HS-27A (cell line): ENCODE measurements around the gene RXRA.

ENCODE experiments used
- DNase-seq: peaks from one replicate; pipeline ENCODE4 v3.0.0-alpha.2; 2012; ENCODE audit warnings: low read depth, missing footprints

Gene RXRA

DNA sequence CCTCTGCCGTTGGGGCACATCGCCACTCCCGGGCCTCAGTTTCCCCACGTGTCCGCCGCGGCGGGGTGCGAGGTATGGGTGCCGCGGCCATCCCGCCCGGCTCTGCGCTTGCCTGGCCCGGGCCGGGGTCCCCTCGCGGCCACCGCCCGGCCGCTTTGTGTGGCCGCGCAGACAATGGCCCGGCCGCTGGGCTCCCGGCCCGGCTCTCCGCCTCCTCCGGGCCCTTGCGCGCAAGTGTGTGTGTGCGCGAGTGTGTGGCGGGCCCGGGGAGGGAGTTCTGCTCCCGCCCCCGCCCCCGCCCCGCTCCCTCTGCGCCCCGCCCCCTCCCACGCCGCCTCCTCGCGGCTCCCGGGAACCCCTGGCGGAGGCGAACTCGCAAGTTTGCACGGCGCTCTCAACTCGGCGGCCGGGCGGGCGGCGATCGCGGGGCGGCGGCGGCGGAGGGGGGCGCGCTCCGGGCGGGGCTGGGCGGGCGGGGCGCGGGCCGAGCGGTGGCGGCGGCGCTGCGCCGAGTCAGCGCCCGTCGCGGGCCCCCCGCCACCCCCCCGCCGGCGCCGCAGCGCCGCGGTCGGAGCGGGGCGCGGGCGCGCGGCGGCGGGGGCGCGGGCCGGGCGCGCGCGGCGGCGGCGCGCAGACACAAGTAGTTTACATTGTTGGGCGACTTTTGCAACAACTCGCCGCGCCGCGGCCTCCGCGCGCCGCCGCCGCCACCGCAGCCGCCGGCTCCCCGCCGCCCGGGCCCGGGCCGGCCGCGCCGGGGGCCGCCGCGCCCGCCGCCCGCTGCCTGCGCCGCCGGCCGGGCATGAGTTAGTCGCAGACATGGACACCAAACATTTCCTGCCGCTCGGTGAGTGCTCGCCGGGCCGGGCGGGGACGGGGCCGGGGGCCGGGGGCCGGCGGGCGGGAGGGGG, at the start of gene RXRA:
TSS of gene RXRA (plus strand) at position 643 of the 911 bp plus-strand sequence. CDS start at position 820, 177 bp downstream.
- peak; percentile 2 for DNase-seq

DNA sequence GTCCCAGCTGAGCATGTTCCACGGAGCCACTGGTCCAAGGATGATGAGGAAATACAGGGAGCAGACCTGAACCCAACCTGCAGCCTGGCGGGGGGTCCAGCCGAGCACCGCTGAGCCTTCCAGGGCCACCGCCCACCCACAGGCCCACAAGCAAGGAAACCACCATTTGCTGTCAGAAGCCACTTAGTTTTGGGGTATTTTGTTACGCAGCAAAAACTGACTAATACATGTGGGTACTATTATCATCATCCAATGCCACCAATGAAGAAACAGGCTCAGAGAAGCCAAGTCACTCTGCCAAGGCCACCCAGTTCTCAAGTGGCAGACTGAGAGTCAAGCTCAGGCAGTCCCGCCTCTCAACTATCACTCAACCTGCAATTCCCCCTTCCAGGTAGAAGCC, 48.0 kb upstream of the RXRA start:
- DNase-seq, result no peak

DNA sequence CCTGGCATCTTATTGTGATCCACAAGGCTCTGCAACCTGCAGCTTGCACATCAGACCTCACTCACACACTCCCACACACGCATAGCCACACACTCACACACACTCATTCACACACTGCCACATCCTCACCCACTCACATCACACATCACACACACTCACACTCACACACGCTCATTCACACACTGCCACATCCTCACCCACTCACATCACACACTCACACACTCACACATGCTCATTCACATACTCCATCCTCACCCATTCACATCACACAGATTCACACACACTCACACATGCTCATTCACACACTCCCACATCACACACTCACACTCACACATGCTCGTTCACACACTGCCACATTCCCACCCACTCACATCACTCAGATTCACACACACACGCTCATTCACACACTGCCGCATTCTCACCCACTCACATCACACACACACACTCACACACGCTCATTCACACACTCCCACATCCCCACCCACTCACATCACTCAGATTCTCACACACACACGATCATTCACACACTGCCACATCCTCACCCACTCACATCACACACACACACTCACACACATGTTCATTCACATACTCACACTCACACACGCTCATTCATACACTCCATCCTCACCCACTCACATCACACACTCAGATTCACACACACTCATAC, 47.1 kb upstream of the RXRA start:
- DNase-seq, result no peak

DNA sequence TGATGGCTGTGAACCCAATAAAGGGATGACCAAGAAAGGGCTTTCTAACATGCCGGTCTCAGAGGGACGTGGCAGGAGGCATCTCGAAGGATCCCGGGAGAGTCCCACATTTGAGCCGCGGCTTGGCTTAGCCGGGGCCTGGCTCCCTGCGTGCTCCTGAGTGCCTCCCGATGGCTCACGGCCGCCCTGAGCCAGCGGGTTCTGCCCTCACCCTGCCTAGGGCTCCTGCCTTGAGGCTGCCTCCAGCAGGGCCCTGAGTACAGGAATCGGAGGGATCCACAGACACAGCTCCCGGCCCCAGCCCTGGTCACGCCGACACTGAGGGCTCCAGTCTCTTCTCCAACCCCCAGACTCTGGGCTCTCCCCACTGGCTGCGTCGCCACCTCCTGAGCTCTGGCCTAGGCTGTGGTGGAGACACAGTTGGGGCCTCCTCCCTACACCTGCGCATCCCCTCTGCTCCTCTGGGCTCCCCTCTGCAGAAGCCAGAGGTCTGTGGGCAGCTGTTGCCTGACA, 44.1 kb upstream of the RXRA start:
- DNase-seq, result no peak

DNA sequence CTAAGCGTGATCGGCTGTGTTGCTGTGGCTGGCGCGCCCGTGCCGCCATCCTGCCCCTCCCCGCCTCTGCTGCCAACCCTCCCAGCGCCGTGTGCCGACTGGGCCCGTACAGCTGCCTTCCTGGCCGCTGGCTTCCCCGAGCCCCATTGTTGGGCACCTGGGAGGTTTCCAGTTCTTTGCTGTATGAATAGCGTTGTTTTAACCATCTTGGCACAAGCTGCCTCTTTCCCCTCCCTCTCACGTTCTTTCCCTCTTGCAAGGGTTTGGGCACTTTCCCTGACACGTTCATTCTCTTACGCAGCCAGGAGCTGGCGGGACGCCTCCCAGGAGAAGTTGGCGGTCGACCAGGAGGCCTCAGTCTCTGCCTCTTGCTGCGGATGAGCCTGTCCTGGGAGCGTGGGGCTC, 43.1 kb upstream of the RXRA start:
- no peak for DNase-seq

DNA sequence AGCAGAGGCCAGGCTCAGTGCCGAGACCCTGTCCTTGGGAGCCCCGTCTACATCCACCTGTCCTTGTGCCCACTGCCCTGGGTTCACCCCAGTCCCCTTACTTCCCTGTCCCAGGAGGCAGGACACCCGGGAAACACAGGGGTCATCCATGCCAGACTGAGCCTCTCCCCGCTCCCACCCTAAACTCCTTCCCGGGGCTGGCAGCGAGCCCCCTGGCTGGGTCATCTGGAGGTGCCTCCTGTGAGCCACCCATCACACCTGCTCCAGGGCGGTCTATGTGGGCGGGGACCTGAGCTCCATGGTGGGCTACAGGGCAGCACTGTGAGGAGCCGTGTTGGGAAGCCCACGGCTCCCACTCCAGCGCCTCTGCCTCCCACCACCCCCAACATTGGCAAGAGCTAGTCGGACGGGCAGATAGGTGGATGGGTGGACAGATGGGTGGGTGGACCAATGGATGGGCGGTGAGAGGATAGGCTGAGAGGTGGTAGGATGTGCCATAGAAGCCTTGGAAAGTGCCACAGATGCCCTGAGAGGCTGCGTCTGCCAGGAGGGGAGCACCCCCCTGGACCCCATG, 42.5 kb upstream of the RXRA start:
- DNase-seq, result no peak

DNA sequence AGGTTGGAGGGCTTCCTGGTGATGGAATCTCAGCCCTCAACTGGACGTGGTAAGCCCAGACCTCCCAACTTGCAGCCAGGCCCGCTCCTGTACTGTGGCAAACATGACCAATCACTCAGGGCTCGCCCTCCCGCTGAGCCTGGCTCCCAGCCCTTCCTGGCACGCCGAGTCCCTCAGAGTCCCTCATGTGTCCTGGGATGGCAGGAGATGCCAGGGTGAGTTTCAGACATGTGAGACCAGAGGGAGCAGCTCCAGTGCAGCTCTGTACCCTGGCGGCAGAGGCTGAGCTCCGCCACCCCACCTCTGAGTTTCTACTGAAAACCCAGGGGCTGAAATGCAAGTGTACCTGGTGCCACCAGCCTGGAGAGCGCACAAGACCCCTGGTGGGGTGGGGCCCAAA, 42.0 kb upstream of the RXRA start:
- DNase-seq, result no peak

DNA sequence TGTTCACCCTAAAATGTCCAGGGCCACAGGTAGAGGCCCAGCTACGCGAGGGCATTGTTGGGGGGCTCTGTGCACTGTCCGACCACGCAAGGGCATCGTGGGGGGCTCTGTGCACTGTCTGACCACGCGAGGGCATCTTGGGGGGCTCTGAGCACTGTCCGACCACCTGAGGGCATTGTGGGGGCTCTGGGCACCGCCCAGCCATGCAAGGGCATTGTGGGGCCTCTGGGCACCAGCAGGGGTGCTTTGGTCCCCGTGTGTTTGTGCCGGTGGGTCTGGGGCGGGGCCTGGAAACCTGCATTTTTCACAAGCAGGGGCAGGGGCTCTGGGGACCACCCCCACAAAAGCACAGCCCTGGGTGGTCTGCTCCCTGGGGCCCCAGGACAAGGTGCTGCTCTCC, 41.5 kb upstream of the RXRA start:
- no peak for DNase-seq

DNA sequence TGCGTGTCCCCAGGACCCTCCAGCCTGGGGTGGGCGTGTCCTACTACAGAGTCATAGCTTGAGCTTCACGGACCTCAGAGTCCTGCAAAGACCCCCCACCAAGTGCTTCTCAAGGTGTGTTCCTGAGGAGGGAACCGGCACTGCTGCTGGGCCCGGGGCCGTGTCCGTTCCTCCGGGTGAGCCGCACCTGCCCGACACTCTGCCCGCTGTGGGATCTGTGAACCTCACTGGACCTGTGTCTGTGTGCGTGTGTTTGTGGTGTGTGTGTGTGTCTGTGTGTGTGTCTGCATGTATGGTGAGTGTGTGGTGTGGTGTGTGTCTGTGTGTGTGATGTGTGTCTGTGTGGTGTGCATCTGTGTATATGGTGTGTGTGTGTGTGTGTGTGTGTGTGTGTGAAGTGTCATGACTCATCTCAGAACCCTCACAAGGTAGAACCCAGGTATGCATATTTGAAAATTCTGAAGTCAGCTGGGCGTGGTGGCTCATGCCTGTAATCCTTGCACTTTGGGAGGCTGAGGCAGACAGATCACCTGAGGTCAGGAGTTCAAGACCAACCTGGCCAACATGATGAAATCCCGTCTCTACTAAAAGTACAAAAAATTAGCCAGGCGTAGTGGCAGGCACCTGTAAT, 40.9 kb upstream of the RXRA start:
- DNase-seq, result no peak

DNA sequence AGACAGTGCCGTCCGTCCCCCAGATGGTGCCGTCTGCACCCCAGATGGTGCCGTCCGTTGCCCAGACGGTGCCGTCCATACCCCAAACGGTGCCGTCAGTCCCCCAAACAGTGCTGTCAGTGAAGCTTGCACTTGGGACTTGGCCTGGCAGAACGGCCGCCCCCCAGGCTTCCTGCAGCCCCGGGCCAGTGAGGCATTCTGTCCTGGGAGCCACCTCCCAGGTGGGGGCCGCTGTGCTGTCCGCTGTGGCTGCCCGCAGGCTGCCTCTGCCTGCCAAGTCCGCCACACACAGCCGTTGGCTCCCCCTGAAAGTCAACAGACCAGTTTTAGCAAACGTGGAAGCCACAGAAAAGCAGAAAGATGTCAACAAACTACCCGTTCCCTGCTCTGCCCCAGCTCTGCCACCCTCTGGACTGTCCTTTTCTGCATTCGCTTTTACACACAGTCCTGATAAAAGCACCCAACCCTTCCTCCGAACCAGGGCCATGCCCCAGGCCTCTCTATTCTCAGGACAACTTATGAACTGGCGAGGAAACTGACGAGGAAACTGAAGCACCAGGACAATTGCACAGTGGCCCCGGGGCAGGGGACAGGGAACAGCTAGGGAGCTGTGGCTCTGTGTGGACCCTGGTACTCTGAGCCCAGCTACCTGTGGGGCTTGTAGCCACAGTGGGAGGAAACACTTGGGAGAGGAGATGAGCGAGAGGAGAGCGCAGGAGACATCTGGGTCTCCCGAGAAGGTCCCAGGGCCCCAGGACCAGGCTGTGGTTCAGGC, 39.6 kb upstream of the RXRA start:
- no peak for DNase-seq

DNA sequence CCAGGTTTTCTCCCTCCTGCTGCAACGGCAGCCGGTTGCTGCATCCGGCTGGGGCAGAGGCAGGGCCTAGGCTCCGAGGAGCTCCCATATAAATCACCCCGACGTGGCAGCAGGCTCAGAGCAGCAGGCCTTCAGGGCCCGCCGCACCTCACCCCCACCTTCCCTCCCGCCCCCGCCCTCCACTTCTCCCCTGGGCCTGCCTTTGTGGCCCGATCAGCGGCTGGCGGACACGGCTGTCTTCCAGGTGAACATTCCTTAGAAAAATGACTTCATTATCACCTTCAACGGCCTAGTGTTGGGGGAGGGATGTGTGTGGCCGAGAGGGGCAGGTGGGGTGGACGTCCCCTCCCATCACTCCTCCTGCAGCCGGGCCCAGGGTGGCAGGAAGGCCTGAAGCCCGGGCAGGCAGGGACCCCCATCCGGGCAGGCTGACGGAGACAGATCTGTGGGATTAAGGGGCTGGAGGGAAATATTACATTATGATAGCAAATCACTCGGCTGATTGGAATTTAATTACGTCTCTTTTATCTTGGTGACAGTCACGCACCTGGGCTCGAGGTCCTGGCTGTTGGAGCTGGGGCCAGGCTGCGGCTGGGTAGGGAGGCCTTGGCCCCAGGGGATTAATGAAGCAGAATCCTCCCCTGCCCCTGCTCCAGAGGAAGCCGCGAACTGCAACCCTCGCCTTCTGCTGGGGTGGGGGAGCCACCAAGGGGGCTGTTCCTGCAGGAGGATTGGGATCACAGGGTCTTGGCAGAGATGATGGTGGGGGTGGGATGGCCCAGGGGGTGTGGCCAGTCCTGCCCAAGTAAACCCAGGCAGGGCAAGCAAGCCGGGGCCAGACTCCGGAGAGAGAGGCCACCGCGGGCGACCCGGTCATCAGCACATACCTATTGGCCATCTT, 38.4 kb upstream of the RXRA start:
- DNase-seq, result no peak

DNA sequence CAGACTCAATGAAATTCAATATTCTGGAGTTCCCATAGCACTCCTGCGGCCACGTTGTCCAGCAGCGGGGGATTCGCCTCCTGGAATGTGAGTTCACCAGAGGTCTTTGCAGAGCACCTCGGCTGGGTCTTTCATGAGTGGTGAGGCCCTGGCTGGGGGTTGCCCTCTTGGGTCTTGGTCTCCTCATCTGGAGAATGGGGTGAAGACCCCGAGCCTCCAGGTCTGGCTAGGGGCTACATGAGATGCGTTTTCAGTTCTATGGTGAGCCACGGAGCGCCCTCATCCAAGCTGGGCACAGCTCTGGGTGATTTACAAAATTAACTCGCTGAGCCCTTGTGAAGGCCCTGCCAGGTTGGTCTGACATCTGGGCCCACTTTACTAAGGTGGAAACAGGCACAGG, 37.5 kb upstream of the RXRA start:
- DNase-seq, result no peak

DNA sequence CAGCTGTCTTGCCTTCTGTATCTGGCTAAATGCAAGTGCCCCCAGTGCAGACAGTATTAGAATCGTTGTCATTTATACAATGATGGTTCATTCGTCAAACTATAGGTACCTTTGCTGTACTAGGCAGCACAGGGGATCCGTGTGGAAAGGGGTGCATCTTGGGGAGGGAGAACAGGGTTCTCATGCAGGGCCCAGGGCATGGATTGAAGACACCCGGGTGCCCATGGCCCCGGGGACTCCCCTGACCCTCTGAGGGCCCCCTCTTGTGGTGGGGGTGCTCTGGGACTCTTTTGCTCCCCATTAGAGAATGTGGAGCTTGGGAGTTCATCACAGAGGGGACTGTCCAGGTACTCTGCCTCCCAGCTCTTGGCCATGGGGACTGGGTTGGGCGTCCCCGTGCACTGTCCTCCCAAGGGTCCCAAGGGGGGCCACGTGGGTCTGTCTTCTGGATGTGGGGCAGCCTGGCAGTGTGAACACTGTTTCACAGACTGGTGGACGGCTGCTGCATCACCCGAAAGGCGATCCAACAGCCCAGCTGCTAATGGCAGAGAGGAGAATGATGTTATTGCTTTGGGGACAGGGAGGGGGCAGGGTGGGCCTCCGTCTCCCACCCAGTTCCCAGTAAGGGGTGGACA, 36.9 kb upstream of the RXRA start:
- no peak for DNase-seq

DNA sequence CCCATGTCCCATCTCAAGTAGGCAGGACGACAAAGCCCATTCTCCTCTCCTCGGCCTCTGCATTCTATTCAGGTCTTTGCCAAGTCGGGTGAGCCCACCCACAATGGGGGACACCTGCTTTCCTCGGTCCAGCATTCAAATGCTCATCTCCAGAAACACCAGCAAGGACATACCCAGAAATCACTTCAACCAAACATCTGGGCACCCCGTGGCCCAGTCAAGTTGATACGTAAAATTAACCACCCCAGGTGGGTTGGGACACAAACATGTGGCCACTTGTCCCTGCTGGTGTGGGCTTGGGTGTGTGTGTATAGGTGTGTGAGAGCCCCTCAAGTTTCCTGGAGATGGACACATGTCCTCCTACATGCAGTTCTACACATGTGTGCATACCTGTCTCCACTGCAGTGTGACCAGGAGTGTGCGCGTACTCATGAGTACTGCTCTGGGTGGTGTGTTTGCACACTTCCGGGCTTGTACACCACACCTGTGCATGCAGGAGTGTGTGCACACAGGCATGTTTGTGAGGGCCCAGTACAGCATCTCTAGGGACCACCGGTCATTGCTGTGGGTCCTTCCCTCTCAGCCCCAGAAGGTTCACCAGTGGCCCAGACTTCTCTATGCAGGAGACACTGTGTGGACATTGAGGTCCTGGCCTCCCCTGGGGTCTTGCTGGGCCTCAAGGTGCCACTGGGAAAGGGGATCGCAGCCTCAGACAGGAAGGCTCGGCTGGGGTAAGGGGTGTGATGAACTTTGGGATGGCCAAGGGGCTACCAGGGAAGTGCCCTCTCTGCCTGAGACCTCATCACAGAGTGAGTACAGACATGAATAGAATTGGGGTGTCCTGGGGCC, 35.4 kb upstream of the RXRA start:
- no peak for DNase-seq

DNA sequence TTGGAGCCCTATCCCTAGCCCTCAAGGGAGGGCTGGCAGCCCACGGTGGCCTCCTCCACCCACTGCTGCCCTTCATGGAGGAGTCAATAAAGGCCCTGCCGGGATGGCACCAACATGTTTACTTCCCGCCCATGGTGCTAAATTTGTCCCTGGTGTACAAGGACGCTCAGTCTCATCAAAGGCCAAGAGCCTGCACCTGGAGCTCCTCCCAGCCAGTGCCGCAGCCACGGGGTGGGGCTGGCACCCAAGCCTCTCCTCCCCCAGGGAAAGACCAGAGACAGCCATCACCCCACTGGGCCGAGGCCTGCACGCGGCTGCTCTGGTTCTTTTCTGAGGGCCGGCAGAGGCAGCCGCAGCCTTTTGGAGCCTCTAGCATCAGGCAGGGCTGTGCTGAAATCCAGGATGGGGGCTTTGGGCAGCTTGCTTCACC, 34.8 kb upstream of the RXRA start:
- no peak for DNase-seq

DNA sequence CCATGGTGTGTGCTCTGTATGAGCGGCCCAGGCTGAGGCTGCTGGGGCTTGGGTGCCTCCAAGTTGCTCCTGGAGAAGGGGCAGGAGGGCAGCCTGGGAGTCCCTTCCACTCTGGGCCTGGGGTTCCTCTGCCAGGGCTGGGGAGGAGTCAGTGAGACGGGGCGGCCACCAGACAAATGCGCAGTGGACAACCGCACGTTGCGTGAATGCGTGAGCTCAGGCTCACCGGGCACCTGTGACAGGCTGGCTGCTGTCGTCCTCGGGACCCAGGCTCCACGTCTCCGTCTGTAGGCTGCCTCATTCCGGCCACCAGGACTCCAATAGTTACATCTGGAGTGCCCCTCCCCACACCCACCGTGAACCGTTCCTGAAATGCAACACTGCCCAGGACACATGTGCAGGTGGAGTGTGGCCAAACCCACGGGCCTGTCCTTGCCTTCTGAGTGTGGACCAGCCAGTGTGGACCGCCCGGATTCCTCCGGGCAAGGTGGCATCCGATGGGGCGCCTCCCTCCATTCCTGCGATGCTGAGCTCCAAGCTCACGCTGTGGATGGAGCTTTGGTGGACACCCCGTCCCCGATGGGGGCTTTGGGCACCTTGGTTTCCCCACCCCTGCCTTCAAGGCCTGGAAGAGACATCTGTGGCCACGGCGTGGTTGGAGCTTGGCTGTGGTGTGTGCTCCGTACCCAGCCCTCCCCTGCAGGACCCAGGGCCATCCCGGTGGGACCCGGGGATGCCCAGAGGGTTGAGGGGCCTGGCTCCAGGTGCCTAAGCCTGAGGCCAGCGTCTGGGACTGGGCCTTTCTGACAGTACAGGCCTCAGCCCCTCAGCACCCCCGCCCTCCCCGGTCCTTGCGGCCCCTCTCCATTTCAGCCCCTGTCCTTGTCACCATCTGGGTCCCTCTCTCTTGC, 34.0 kb upstream of the RXRA start:
- no peak for DNase-seq

DNA sequence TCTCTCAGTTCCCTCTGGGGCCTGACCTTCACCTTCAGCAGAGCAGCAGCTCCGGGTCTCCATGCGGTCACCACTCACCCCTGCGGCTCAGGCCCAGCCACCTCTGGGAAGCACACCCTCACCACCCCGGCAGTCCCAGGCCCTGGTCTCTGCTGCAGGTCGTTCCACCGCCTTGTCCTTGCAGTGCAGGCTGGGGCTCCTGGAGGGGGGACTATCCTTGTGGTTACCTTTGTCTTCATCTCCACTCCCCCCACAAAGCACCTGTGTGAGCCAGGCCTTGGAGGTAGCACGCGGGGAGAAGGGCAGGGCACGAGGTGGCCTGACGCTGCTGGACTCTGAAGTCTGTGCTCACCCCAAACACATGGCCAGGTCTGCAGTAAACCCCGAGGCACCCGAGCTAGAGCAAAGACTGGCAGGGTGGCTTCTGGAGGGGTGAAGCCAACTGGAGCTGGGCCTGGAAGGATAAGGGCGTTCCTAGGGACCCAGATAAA, 33.2 kb upstream of the RXRA start:
- DNase-seq, result no peak

DNA sequence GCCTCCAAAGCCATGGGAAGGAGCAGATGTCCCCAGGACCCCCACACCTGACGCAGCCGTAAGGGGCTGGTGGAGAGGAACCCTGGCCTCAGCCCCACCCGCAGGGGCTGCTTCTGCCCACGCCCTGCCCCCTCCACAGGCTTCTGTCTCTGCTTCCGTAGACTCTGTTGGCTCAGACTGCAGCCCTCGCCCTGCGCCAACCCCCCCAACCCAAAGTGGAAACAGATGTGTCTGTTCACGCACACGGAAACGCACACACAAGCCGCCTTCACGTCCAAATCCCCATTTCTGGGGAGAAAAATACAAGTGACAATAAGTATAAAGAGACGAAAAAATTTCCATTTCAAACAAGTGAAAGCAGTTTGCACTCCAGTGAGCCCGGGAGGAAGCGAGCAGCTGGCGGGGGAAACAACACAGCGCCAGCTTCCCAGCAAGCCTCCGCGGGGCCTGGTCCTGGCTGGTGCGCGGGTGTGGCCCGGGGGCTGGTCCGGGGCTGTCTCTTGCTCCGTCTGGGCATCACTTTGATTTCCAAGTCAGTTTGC, 32.6 kb upstream of the RXRA start:
- no peak for DNase-seq
